Dedifferentiated amniotic fluid mesenchymal stem cell (primary cell): Measurements from ENCODE around the gene MORN4.
"Not testable (repeated sequence)": the region's sequence is repeated elsewhere in the genome, so short reads cannot be mapped to it uniquely, and the experiment has no call there.

ENCODE experiments used
- DNase-seq: peaks from one replicate; pipeline ENCODE4 v3.0.0-alpha.2; 2016; ENCODE audit errors: extremely low spot score

The MORN4 gene

GRCh38 chr10:97640868-97641811 is 7.8 kb upstream of the MORN4 start:
- peak; percentile 23 for DNase-seq

DNA sequence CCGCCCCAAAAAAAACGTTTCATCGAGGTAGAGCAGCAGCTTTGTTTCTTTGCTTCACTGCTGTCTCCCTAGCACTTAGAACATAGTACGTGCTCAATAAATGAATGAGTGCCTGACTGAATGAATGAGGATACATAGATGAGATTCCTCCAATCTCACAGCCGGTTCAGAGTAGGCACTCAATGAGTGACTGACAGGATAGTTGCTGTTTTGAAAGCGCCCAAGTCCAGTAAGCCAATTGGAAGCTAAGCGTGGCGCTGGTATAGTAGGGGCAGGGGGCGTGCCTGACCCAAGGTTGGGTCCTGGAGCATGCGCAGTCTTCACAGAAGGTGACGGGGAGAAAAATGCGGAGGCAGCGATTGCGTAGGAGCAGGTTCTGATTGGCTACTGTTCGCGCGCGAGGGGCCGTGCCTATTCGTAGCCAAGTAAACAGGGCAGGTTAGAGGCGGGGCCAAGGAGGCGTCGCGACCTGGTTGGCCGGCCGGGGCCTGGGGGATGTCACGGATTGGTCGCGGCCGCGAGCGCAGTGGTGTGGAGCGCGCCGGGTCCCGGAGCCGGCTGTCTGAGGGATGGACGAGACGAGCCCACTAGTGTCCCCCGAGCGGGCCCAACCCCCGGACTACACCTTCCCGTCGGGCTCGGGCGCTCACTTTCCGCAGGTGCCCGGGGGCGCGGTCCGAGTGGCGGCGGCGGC is 7.0 kb upstream of the MORN4 start, which contains the start of gene PI4K2A:
Gene PI4K2A (plus strand): TSS at position 498 of the 694 bp plus-strand sequence. CDS start 72 bp downstream, at position 570.
- DNase-seq: peak; percentile 99

GRCh38 chr10:97639090-97639489 is 5.8 kb upstream of the MORN4 start:
- not testable (repeated sequence) for DNase-seq

GRCh38 chr10:97635577-97635976 is 2.3 kb upstream of the MORN4 start:
- no peak for DNase-seq

DNA sequence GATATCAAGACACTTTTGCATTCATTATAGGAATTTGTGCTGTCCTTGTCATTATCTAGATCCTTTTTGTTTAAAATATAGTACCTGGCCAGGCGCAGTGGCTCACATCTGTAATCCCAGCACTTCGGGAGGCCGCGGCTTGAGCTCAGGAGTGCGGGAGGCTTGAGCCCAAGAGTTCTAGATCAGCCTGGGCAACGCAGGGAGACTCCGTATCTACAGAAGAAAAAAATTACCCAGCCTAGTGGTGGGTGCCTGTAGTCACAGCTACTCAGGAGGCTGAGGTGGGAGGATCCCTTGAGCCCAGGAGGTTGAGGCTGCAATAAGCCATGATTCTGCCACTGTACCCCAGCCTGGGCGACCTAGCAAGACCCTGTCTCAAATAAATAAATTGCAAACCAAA is 621 bp upstream of the MORN4 start:
- no peak for DNase-seq

GRCh38 chr10:97631098-97631497 is 2.2 kb downstream of the MORN4 start:
- peak; percentile 8 for DNase-seq

DNA sequence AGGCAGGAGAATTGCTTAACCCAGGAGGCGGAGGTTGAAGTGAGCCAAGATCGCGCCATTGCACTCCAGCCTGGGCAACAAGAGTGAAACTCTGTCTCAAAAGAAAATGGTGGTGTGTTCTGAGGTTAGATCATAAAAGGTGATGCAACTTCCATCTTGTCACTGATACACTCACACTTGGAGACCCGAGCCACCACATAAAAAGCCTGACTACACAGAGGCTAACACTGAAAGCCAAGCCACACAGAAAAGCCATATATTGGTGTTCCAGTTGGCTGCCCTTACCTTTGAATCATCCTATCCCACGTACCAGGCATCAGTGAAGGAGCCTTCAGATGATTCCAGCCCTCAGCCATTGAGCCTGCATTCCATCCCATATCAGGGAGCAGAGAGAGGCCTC is 4.0 kb downstream of the MORN4 start:
- peak; percentile 8 for DNase-seq

DNA sequence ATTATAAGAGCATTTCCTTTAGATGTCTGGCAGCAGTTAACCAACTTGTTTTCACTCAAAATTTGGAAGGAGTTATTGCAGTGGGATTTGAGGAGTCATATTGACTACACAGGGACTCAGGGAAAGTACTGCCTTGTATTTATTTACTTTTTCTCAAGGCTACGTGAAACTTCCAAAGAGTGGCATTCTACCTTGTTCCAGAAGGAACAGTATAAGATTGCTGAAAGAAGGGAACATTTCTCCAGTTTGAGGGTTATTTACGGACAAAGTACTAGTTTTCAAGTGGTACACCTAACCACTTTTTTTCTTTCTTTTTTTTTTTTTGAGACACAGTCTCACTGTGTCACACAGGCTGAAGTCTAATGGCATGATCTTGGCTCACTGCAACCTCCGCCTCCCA is 5.1 kb downstream of the MORN4 start:
- DNase-seq: no peak

GRCh38 chr10:97627731-97628130 is 5.6 kb downstream of the MORN4 start:
- DNase-seq: peak; percentile 1

DNA sequence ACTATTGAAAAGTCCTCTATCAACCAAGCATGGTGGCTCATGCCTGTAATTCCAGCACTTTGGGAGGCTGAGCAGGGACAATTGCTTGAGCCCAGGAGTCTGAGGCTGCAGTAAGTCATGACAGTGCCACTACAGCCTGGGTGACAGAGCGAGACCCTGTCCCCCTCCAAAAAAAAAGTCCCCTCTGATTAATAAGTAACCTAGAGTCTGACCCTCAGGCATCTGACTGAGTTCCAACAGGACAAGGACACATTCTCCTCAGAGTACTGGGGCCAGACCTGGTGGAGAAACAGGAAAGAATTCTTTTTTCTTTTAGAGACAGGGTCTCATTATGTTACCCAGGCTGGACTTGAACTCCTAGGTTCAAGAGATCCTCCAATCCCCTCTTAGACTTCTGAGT is 10.0 kb downstream of the MORN4 start:
- peak; percentile 13 for DNase-seq

DNA sequence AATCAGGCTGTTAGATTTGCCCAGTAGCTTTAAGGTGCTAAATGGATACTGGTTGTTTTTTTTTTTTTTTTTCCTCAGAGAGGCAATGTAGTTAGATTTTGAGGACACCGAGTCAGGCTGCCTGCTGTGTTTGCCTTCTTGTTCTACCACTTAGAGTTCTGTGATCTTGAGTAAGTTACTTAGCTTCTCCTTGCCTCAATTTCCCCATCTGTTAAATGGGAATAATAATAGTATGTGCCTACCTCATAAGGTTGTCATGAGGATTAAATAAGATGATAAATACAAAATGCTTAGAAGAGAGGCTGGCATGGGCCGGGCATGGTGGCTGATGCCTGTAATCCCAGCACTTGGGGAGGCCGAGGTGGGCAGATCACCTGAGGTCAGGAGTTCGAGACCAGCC is 14.6 kb downstream of the MORN4 start:
- peak; percentile 5 for DNase-seq

GRCh38 chr10:97618285-97618684 is 15.0 kb downstream of the MORN4 start:
- no peak for DNase-seq

GRCh38 chr10:97612386-97612785 is 20.9 kb downstream of the MORN4 start:
- peak; percentile 32 for DNase-seq

GRCh38 chr10:97611473-97611872 is 21.8 kb downstream of the MORN4 start:
- DNase-seq: no peak

DNA sequence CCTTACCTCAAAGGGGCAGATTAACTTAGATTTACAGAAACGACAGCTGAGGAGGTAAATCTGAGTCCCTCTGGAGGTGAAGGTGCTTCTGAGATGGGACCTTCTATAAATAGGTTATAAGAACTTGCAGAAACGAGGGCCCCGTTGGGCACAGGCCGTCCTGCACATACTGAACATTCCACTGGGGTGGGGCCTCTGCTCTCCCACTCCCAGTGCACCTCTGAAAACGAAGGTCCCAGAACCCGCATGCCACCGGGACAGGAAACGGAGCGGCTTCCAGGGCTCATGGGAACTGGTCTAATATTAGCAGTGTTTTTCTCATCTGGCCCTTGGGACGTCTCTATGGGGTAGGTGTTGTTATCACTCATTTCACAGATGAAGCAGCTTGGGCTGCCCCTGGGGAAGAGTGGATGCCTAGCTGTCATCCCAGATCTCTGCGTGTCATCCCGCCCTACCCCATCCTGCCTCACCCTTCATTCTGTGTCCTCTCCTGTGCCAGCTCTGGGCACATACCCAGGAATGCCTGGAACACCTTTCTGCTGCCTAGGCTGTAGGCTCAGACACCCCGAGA is 24.2 kb downstream of the MORN4 start:
- no peak for DNase-seq

- no peak for DNase-seq
Measured at GRCh38 chr10:97607095-97607636, 26.1 kb downstream of the MORN4 start.

DNA sequence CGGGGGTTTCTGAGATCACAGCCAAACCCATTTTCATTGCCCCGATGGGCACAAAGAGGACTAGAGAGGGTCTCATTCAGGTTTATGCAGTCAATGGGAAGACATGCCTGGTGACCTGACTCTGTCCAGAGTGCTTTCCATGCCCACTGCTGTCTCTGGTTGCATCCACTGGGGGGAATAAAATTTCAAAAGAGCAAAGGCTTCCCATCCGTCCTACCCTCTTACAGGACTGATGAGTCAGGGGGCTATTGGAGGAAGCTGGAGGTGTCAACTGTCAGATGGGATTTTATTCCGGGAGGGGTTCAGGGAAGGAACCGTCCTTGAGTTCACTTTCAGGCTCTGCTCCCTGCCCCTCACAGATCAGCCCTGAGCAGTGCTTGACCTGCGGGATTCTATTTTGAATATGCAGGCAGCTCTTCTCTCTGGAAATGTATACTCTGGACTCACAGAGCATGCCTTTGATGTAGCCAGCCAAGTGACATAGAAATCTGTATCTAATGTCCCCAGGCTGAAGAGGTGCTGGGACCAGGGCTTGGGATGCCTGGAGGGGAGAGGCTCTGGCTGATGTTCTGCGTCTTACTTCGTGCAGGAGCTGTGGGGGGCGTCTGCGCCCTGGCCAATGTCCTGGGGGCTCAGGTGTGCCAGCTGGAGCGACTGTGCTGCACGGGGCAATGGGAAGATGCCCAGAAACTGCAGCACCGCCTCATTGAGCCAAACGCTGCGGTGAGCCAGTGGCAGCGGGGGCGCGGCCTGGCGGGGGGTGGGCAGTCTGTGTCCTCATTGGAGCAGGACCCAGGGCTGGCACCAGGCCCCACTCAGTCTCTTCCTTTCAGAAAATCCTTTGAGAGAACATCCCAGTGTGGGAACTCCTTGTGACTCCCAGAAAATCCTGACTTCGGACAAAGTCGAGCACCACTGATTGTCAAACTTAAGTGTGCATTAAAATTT is 31.8 kb downstream of the MORN4 start:
- DNase-seq: no peak

DNA sequence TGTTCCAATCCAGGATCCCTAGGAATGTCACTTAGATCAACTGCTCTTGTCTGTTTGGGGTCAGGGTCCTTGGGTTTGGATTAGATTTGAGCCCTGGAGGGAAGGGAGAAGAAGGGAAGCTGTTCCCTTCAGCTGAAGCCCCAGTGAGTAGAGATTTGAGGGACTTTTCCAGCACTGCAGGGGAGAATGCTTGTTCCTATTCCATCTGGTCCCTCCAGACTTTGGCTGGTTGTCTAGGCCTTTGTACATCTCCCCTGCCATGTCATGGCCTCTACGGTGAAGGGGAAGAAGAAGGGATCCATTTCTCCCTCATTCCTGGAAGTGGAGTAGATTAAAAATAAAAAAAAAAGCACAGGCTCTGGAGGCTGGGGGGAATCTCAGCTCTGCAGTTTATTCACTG is 32.7 kb downstream of the MORN4 start:
- DNase-seq: no peak

DNA sequence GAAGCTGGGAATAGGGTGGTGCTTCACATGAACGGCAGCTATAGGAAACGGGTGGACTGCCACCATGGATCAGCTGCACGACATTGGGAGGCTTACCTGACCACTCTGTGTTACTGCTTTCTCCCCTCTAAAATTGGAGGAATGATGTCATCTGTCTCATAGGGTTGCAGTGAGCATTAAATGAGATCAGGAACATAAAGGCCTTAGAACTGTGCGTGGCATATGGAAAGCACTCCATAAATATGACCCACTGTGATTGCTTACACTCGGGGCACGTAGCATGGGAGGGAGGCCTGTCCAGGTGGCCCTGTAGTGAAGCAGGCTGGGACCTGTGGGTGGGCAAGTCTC is 34.1 kb downstream of the MORN4 start:
- no peak for DNase-seq

DNA sequence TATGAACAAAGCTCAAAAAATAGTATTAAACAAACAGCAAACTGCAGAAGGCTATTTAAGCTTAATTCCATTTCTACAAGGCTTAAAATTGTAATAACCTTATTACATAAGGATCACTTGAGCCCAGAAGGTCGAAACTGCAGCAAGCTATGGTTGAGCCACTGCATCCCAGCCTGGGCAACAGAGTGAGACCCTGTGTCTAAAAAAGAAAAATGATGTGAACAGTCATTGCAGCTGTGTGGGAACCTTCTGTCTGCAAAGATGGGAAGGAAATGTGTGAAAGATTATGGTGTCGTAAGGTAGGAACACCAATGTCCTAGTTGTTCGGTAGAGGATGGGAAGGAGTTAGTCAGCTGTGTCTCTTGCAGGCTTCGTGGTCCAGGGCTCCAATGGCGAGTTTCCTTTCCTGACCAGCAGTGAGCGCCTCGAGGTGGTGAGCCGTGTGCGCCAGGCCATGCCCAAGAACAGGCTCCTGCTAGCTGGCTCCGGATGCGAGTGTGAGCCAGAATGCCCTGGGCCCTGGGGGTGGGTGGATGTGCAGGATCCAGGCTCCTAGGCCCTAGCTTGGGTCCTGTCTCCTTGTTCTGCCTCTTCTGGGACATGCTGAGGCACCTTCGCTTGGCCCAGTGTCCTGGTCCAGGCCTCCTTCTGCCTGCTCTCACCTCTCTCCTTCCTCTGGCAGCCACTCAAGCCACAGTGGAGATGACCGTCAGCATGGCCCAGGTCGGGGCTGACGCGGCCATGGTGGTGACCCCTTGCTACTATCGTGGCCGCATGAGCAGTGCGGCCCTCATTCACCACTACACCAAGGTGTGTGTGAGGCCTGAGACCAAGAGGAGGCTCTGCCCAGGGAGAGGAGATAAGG is 34.7 kb downstream of the MORN4 start:
- no peak for DNase-seq
